Activated CD8-positive, alpha-beta T cell treated with anti-CD3 and anti-CD28 coated beads, Interleukin-2, amount 10 ng/mL, durations not matched to agents 7 days and 5 days (primary cell): Measurements from ENCODE around the gene CDH4. TPM values are rescaled to one million over a fixed set of nuclear protein-coding genes. Genes with fewer than 3 reads are reported as not detected.
"Not testable (repeated sequence)": the region's sequence is repeated elsewhere in the genome, so short reads cannot be mapped to it uniquely, and the experiment has no call there.

ENCODE experiments used
- ATAC-seq: fragments of 150-1000 bp; cut with Tn5 transposase; one replicate; pipeline ENCODE4 v1.10.0; 2021; ENCODE audit warnings: moderate library complexity
- CTCF ChIA-PET: fragments of 350-600 bp; sonication (Branson Sonifier 250); formaldehyde crosslinking; loops from one replicate; lab custom pipeline; 2021; ENCODE audit warnings: antibody characterized with exemption; lab: Charles Lee
- POLR2A ChIA-PET: fragments of 350-600 bp; sonication (Branson Sonifier 250); formaldehyde crosslinking; loops from one replicate; lab custom pipeline; 2021; ENCODE audit warnings: antibody characterized with exemption; lab: Charles Lee
- DNase-seq: peaks from one replicate; pipeline ENCODE4 v3.0.0-alpha.2; 2020
- H3K27ac Mint-ChIP-seq: one replicate; pipeline ENCODE4 v1.8.0; 2021; ENCODE audit warnings: mild to moderate bottlenecking, mixed read lengths
- H3K27me3 Mint-ChIP-seq: one replicate; pipeline ENCODE4 v1.8.0; 2021; ENCODE audit warnings: low read depth, mixed read lengths
- H3K36me3 Mint-ChIP-seq: one replicate; pipeline ENCODE4 v1.8.0; 2021; ENCODE audit warnings: low read depth, mixed read lengths
- H3K4me1 Mint-ChIP-seq: one replicate; pipeline ENCODE4 v1.8.0; 2021; ENCODE audit warnings: low read depth, mixed read lengths
- H3K4me3 Mint-ChIP-seq: one replicate; pipeline ENCODE4 v1.8.0; 2021; ENCODE audit warnings: mild to moderate bottlenecking, mixed read lengths
- H3K9me3 Mint-ChIP-seq: one replicate; pipeline ENCODE4 v1.8.0; 2022; ENCODE audit warnings: mixed read lengths; ENCODE audit not compliant: insufficient read depth
- total RNA-seq, 2 experiments: library from RNA; stranded (reverse); gene quantifications; one replicate each; pipeline ENCODE4 v1.2.3, GENCODE V29; 2021

The CDH4 gene
- total RNA-seq, 2 experiments from 2014 or later = 0.05 to 0.13 TPM

DNA sequence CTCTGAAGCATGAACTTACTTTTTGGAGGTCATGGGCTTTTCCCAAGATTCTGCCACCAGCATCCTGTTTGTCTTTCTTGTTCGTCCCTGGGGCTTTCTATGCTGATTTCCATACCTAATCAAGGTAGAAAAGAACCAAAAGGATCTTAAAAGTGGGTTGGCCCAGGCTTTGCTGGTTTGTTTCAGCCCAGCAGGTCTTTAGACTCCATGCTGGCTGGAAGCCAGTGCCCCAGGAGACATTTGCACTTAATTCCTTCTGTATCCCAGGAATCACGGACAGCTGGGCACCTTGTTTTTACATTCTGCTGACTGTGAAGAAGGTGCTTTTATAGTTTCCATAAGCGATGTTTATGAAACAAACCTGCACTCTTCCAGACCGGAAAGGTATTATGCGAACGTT lies 195.9 kb downstream of the CDH4 start:
- no peaks in the 10 kb centered on the region for H3K4me1 Mint-ChIP-seq
- CTCF ChIA-PET = no interaction called here
- H3K4me3 Mint-ChIP-seq = no peak overlapping the region
- H3K36me3 Mint-ChIP-seq = no peaks in the 10 kb centered on the region
- POLR2A ChIA-PET = no interaction called here
- no peak overlapping the region for H3K27ac Mint-ChIP-seq
- DNase-seq = no peak
- ATAC-seq = no peak
- H3K9me3 Mint-ChIP-seq = no peaks in the 10 kb centered on the region
- no peaks in the 10 kb centered on the region for H3K27me3 Mint-ChIP-seq

DNA sequence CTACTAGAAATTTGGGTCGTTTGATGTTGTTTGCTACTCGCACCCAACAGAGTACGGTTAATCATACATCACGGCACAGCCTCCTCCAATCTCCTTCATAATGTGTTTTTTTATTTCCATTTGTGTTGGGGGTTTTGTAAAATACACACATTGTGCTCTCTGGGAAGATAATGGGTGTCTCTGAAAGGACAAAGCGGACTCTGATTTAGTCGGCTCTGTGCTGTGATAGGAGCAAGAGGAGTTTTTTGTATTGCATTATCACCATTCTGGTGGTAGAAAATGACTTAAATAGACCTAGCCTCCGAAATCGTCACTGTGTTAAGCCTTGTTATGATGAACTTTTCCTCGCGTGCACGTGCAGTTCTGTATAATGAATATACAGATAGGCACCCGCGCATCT lies 196.3 kb downstream of the CDH4 start:
- POLR2A ChIA-PET = no interaction called here
- Mint-ChIP-seq H3K9me3 (no peaks in the 10 kb centered on the region), H3K4me1 (no peaks in the 10 kb centered on the region), H3K27me3 (no peaks in the 10 kb centered on the region), H3K4me3 (no peak overlapping the region), H3K36me3 (no peaks in the 10 kb centered on the region), H3K27ac (no peak overlapping the region)
- CTCF ChIA-PET = no interaction called here
- ATAC-seq (no peak), DNase-seq (no peak)

DNA sequence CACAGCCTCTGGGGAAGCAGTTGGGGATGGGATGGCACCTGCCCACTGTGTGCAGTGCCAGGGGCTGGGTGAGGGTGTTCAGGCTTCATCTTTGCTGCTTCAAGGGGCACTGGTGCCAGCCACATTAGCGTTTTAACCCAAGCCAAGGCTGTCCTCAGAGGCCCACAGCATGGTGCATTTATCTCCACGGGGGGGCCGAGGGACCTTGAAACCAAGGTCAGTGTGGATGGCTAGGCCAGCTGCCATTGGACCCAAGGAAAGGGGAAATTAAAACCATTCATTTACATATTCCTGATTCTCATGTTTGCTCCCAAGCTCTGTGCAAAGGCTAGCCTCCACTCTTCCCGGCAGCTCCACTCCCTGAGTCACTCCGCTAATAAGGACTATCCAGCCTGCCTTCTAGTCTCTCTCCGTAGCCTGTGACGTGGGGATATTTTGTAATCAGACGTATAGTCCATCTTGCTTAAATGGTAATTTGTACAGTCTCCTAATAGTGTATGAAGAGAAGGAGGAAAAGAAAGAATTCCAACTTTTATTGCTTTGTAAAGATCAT lies 197.1 kb downstream of the CDH4 start:
- ChIA-PET POLR2A (no interaction called here), CTCF (no interaction called here)
- no peaks in the 10 kb centered on the region for H3K9me3 Mint-ChIP-seq
- H3K4me1 Mint-ChIP-seq = no peaks in the 10 kb centered on the region
- ATAC-seq (no peak), DNase-seq (no peak)
- no peaks in the 10 kb centered on the region for H3K36me3 Mint-ChIP-seq
- H3K27me3 Mint-ChIP-seq = no peaks in the 10 kb centered on the region
- no peak overlapping the region for H3K27ac Mint-ChIP-seq
- H3K4me3 Mint-ChIP-seq = no peak overlapping the region

DNA sequence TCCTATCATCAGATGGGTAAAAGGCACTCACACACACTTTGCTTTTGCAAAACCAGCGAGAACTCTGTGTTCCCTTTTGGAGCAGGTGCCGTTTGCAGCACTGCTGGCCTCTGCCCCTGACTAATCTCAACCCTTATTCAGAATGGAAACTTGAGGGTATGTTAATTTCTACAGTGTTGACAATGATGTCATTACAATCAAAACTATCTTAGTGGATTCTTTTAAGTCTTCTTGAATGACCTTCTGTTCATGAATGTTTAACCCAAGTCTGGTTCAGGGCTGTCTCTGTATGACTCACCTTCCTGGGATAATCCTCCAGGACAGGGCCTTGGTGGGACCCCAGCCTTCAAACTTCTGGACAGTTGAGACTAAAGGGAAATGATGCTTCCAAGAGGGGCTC lies 197.9 kb downstream of the CDH4 start:
- CTCF ChIA-PET = no interaction called here
- DNase-seq = no peak
- H3K4me3 Mint-ChIP-seq = no peak overlapping the region
- H3K9me3 Mint-ChIP-seq = no peaks in the 10 kb centered on the region
- no peaks in the 10 kb centered on the region for H3K4me1 Mint-ChIP-seq
- H3K36me3 Mint-ChIP-seq = no peaks in the 10 kb centered on the region
- no peaks in the 10 kb centered on the region for H3K27me3 Mint-ChIP-seq
- H3K27ac Mint-ChIP-seq = no peak overlapping the region
- ATAC-seq = no peak
- POLR2A ChIA-PET = no interaction called here

DNA sequence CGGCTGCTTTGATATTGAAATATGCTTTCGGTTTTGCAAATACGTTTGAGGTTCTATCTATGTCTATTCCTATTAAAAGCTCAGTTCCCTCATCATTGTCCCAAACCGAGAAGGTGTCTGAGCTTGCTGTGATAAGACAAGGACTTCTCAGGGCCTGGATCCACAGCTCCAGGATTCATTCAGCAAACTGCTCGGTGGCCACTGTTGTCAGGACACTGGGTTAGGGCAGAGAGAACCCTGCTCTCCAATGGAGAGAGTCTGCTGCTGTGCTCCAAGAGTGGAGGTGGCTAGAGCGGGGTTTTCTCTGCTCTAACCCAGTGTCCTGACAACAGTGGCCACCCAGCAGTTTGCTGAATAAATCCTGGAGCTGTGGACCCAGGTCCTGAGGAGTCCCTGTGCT lies 198.5 kb downstream of the CDH4 start:
- POLR2A ChIA-PET = no interaction called here
- H3K27me3 Mint-ChIP-seq = no peaks in the 10 kb centered on the region

DNA sequence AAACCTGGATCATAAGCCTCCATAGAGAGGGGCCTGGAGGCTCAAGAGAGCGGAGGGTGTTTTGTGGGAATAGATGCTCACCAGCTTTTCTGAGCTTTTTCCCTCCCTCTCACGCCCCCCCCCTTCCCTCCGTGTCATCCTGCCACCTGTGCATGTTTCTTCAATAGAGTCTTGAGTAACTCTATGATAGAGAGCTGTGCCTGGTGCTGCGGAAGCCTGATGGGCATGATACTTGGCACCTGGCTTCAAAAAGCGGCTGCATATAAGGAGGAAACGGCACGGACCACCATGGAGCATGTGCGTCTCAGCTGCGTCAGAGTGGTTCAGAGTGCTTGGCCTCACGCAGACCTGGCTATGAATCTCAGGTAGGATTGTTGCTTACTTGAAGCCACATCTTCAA lies 198.9 kb downstream of the CDH4 start:
- Mint-ChIP-seq H3K4me1 (no peaks in the 10 kb centered on the region), H3K36me3 (no peaks in the 10 kb centered on the region), H3K4me3 (no peak overlapping the region), H3K9me3 (no peaks in the 10 kb centered on the region), H3K27ac (no peak overlapping the region), H3K27me3 (no peaks in the 10 kb centered on the region)
- ATAC-seq (no peak), DNase-seq (no peak)
- POLR2A ChIA-PET = no interaction called here
- CTCF ChIA-PET = no interaction called here

More for the DNA sequence above, 198.5 kb downstream of the CDH4 start:
- H3K4me1 Mint-ChIP-seq = no peaks in the 10 kb centered on the region
- no peak for ATAC-seq
- no peak overlapping the region for H3K4me3 Mint-ChIP-seq
- CTCF ChIA-PET = no interaction called here
- no peaks in the 10 kb centered on the region for H3K9me3 Mint-ChIP-seq
- H3K27ac Mint-ChIP-seq = no peak overlapping the region
- DNase-seq = no peak
- H3K36me3 Mint-ChIP-seq = no peaks in the 10 kb centered on the region

DNA sequence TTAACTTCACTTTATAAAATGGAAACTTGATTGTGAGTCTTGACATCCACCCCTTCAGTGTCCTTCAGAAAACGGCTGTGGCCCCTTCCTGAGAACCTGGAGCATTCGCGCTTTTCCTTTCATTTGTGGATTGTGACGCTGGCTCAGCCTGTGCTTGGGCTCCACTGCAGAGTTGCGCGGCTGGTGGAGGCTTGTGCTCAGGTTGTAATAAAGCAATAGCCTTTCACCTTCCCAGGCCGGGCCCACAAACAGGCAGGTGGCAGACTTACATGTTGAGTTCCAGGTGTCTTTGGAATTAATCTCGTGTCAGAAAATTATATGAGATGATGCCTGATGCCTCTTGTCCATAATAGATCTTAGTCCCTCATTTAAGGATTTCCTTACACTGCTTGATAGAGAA lies 199.9 kb downstream of the CDH4 start:
- ATAC-seq (no peak), DNase-seq (no peak)
- Mint-ChIP-seq H3K36me3 (no peaks in the 10 kb centered on the region), H3K27ac (no peak overlapping the region), H3K27me3 (no peaks in the 10 kb centered on the region), H3K4me3 (no peak overlapping the region), H3K4me1 (no peaks in the 10 kb centered on the region), H3K9me3 (no peaks in the 10 kb centered on the region)
- ChIA-PET POLR2A (no interaction called here), CTCF (no interaction called here)

DNA sequence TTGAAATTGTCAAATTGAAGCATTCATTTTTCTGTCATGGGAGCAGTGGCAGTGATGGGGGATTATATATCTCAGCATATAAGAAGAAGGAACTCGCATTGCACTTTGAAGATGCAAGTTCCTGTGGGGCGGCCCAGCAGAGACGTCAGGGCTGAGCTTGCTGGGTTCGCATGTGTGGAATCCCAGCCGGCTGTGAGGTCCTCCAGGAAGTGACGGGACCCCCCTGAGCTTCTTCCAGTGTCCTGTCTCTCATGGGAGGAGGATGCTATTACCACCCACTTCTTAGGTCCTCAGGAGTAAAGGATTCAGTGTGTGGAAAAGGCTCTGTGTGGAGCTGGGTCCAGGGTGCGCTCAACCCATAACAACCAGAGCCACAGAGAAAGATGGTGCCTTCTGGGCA lies 201.2 kb downstream of the CDH4 start:
- DNase-seq = no peak
- no peak for ATAC-seq
- POLR2A ChIA-PET = no interaction called here
- Mint-ChIP-seq H3K4me3 (no peak overlapping the region), H3K9me3 (no peaks in the 10 kb centered on the region), H3K36me3 (no peaks in the 10 kb centered on the region), H3K4me1 (no peaks in the 10 kb centered on the region), H3K27me3 (no peaks in the 10 kb centered on the region), H3K27ac (no peak overlapping the region)
- CTCF ChIA-PET = no interaction called here

DNA sequence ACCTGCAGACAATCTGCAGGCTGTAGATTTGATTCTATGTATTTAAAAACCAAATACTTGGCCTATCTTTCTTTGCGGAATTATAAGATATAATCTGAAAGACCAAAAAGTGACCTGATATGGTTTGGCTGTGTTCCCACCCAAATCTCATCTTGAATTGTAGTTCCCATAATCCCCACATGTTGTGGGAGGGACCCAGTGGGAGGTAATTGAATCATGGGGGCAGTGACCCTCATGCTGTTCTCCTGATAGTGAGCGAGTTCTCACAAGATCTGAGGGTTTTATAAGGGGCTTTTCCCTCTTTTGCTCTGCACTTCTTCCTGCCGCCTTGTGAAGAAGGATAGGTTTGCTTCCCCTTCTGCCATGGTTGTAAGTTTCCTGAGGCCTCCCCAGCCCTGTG lies 201.6 kb downstream of the CDH4 start:
- POLR2A ChIA-PET, H3K27ac Mint-ChIP-seq, H3K36me3 Mint-ChIP-seq, DNase-seq, CTCF ChIA-PET, H3K4me1 Mint-ChIP-seq, H3K9me3 Mint-ChIP-seq, H3K4me3 Mint-ChIP-seq, H3K27me3 Mint-ChIP-seq, ATAC-seq: not testable (repeated sequence)

DNA sequence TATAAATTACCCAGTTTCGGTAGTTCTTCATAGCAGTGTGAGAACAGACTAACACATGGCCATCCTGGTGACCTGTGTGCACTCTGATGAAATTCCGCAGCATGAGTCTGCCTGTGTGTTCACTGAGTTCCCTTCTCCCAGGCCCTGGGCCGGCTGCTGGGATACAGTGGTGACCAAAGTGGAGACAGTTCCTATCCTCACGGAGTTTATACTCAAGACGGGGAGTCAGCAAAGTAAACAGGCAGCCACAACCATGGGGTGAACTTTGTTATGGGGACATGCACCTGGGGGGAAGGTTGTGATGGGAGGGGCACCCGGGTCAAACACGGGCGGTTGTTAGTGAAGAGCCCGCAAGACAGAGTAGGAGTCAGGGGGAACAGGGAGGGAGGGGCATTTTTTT lies 202.0 kb downstream of the CDH4 start:
- H3K27me3 Mint-ChIP-seq = no peaks in the 10 kb centered on the region
- POLR2A ChIA-PET = no interaction called here
- CTCF ChIA-PET = no interaction called here

DNA sequence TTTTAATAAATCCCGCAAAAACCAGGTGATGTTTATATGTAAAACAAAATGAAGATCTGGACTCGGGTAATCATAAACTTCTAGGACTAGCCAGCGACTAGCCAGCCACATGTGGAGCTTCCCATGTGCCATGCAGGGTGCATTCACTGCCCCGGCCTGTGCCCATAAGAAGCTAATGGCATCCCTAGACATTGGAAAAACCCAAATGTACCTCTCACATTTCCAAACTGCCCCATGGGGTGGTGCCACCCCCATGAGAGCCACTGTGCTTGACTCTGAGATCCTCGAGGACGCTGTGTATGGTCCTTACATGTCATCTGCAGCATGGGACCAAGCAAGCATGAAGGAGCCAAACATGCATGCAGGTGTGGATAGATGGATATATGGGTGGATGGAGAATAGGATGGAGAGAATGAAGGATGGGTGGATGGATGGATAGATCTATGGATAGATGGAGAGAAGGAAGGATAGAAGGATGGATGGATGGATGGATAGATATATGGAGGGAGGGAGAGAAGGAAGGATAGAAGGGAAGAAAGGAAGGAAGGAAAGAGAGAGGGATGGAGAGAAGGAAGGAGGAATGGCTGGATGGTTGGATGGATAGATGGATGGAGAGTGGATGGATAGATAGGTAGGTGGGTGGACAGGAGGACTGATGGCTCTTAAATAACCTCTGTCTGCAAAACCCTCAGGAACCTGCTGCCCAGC lies 203.6 kb downstream of the CDH4 start:
- H3K36me3 Mint-ChIP-seq = no peaks in the 10 kb centered on the region
- H3K27ac Mint-ChIP-seq = no peak overlapping the region
- CTCF ChIA-PET = no interaction called here

More for the DNA sequence above, 202.0 kb downstream of the CDH4 start:
- Mint-ChIP-seq H3K4me1 (no peaks in the 10 kb centered on the region), H3K4me3 (no peak overlapping the region), H3K27ac (no peak overlapping the region), H3K9me3 (no peaks in the 10 kb centered on the region), H3K36me3 (no peaks in the 10 kb centered on the region)
- ATAC-seq = no peak
- no peak for DNase-seq

DNA sequence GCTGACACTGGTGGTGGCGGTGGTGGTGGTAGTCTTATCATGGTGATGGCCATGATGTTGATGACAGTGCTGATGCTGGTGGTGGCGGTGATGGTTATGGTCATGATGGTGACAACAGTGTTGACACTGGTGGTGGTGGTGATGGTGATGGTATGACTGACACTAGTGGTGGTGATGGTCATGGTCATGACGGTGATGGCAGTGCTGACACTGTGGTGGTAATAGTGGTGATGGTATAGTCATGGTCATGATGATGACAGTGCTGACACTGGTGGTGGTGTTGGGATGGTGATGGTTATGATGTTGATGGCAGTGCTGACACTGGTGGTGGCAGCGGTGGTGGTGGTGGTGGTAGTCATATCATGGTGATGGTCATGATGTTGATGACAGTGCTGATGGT lies 205.7 kb downstream of the CDH4 start:
- no peaks in the 10 kb centered on the region for H3K36me3 Mint-ChIP-seq
- DNase-seq (no peak), ATAC-seq (no peak)
- POLR2A ChIA-PET = no interaction called here
- H3K27me3 Mint-ChIP-seq = no peaks in the 10 kb centered on the region
- no peaks in the 10 kb centered on the region for H3K4me1 Mint-ChIP-seq
- H3K27ac Mint-ChIP-seq = no peak overlapping the region
- CTCF ChIA-PET = no interaction called here
- no peaks in the 10 kb centered on the region for H3K9me3 Mint-ChIP-seq
- H3K4me3 Mint-ChIP-seq = no peak overlapping the region

More for the DNA sequence above, 203.6 kb downstream of the CDH4 start:
- Mint-ChIP-seq H3K4me3 (no peak overlapping the region), H3K27me3 (no peaks in the 10 kb centered on the region), H3K4me1 (no peaks in the 10 kb centered on the region), H3K9me3 (no peaks in the 10 kb centered on the region)
- ATAC-seq (no peak), DNase-seq (no peak)
- POLR2A ChIA-PET = no interaction called here
